GM23338 (cell line): ENCODE results near the gene GNB3.

Experiments used
- CTCF ChIP-seq, 2 experiments: fragments of 200-600 bp in 1 of 2; sonication (generic) in 1 of 2; conservative IDR thresholded peaks; 2 replicates each; pipeline versions ENCODE4 v1.5.1 to v1.6.1; 2016 to 2017; ENCODE audit warnings: antibody characterized with exemption in 2 of 2, low read depth in 2 of 2, mild to moderate bottlenecking in 2 of 2, moderate library complexity in 1 of 2
- ETS1 ChIP-seq: IDR thresholded peaks from 2 replicates; pipeline ENCODE4 v1.6.1; 2016; ENCODE audit warnings: antibody characterized with exemption
- POLR2AphosphoS5 ChIP-seq: IDR thresholded peaks from 2 replicates; pipeline ENCODE4 v1.6.1; 2016; ENCODE audit warnings: antibody characterized with exemption, low read depth
- REST ChIP-seq: IDR thresholded peaks from one replicate; pipeline ENCODE4 v1.6.1; 2018; ENCODE audit warnings: antibody characterized with exemption; ENCODE audit not compliant: unreplicated experiment

- no peak for TF ChIP-seq REST
- no peak for TF ChIP-seq ETS1
- no peak for TF ChIP-seq CTCF (conservative IDR thresholded peaks at IDR 0.05; ENCODE audit: low read depth in 2 of 2)
- no peak for TF ChIP-seq POLR2AphosphoS5
Measured at GRCh38 chr12:6821591-6822425, 18.9 kb upstream of the GNB3 start, which contains the start of gene GPR162.
